Measurements from ENCODE around the gene TRMO.

Gene TRMO

GRCh38 chr9:97857606-97858392 is 64.5 kb downstream of the TRMO start:
- DNase-seq, result no peak

GRCh38 chr9:97856857-97857605 is 65.3 kb downstream of the TRMO start:
- DNase-seq, result no peak

- DNase-seq, result no peak
These were observed 66.4 kb downstream of the TRMO start for GRCh38 chr9:97855899-97856298.

GRCh38 chr9:97855486-97855875 is 66.8 kb downstream of the TRMO start:
- DNase-seq, result no peak

GRCh38 chr9:97854696-97855485 is 67.4 kb downstream of the TRMO start:
- DNase-seq, result no peak

Measured in NCI-H187 treated with DMSO at 0.1 percent for 48 hours (cell line).